T1000 (cell line): ENCODE results near the gene CLDN8.

Source experiments
- DNase-seq: peaks from one replicate; lab custom pipeline; 2025; ENCODE audit warnings: mixed read lengths; lab: John Stamatoyannopoulos, UW

CLDN8 gene

DNA sequence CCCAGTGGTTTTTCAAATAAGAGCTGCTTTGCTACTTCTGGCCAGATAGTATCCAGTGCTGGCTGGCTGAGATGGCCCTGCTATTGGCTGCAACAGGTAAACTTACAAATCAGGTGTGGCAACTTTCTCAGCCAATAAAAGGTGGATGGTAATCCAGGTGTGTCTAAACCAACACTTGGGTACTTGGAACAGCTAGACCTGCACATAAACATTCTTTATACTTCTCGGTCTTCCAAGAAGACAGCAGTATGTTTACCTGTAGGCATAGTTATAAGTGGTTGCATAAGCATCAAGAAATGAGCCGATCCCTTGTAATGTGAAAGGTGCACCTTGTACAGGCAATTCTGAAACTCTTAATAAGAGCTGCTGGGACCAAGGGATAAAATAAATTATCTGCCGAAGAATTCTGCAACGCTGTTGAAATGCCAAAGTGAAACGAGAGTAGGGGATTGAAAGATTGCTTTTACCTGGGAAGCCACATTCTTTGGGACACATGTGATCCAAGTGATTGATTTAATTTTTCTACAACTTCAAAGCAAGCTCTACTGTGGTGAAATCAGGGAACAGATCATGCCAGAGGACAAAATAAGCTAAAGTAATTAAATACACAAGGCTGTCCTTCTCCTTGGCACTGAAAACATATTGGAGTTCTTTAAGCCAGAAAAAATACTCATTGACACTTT is at the start of gene CLDN8:
CLDN8 (minus strand) TSS at position 57 of the 683 bp plus-strand sequence. CDS start 172 bp downstream, outside the sequence.
- DNase-seq: no peak

GRCh38 chr21:30257773-30258172 is 41.9 kb upstream of the CLDN8 start:
- no peak for DNase-seq

- DNase-seq: no peak
These were observed 40.2 kb upstream of the CLDN8 start for GRCh38 chr21:30256100-30256499.

DNA sequence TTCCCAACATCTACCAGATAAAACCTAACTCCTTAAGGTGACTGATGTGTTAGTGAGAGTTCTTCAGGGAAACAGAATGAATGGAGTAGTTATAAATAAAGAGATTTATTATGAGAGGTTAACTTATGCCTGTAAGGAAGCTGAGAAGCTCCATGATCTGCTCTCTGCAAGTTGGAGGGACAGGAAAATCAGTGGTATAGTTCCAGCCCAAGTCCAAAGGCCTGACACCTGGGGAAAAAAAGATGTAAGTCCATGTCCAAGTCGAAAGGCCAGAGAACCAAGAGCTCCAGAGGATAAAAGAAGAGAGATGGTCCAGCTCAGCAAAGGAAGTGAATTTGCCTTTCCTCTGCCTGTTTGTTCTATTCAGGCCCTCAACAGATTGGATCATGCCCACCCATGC is 39.8 kb upstream of the CLDN8 start:
- DNase-seq: no peak

- DNase-seq: no peak
These were observed 35.9 kb upstream of the CLDN8 start for GRCh38 chr21:30251781-30252180.

DNA sequence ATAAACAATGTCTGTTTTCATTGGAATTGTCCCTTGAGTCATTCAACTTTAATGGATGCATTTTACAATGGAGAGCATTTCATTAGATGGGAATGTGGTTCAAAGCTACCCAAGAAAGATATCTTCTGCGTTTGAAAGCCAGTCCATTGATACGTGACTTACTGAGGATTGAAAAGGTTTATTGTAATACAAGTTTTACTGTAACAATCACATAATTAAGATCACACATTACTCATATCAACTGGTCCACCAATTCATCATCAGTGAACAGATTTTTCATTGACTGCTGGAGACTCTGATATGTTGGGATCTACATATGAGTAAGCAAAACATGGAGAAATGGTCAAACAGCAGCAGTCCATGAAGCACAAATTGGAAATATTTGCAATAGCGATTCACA is 34.0 kb upstream of the CLDN8 start:
- DNase-seq: no peak

DNA sequence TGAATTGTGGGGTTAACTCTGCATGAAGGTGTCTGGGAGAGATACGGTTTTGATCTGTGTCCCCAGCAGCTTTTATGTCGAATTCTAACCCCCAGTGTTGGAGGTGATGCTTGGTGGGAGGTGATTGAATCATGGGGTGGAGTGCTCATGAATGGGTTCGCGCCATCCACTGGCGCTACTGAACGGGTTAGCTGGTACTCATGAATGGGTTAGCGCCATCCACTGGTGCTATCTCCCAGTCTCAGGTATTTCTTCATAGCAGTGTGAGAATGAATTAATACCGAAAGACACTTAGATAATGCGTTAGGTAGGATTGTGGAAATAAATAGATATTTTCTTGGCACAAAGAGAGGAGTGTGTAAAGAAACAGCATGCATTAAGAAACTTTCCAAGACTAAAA is 32.9 kb upstream of the CLDN8 start:
- no peak for DNase-seq

DNA sequence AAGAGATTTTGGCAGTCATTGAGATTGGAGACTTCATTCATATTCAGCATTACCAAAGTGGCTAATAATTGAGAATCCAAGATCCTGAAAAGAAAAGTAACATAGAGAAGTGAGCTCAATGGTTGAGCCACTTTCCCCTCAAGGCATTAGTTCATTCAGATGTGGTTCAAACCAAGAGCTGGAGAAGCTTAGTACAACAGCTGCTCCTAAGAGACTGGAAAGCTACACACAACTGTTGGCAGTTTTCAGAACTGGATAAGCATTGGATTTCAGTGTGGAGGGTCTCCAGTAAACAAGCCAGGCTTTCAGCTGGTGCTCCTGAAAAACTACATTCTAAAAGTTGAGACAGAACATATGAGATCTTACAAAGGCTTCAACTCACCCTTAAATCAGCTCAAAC is 29.2 kb upstream of the CLDN8 start:
- no peak for DNase-seq

DNA sequence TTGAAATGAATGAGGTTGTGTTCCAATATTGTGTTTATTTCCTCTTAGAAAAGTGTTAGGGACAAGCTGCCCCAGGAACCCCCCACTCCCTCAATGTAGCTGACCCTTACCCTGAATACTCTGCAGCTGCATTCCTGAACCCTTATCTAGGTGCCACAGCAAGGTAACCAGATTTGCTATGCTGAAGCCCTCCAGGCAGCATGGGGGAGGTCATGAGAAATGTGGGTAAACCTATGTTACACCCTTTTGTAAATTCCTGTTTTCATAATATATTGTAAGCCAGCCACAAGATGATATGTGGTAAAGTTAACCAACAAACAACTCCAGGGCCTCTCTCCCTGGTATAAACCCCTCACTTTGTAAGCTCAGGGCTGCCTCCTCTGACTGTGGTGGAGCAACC is 27.8 kb upstream of the CLDN8 start:
- DNase-seq: no peak

GRCh38 chr21:30240661-30241060 is 24.8 kb upstream of the CLDN8 start:
- no peak for DNase-seq

DNA sequence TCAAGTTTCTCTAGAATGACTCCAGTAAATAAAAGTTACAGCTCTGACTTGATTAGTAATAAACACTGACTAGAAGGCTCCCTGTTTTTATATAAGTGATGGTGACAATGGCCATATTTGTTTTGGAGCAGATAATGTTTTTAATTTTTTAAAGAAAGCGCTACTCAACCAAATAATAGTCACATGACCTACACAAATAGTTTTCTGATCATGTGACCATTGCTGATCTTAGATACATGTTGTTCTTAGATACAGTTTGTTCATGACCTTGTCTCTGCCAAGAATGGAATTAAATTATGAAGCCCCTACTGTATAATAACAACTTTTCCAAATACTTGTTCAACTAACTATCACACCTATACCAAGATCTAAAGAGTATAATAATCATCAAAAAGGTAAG is 22.3 kb upstream of the CLDN8 start:
- DNase-seq: no peak

- no peak for DNase-seq
These were observed 18.7 kb upstream of the CLDN8 start for GRCh38 chr21:30234643-30235042.

- DNase-seq: no peak
These were observed 18.2 kb upstream of the CLDN8 start for GRCh38 chr21:30234050-30234449.

GRCh38 chr21:30233228-30234020 is 17.5 kb upstream of the CLDN8 start:
- no peak for DNase-seq

DNA sequence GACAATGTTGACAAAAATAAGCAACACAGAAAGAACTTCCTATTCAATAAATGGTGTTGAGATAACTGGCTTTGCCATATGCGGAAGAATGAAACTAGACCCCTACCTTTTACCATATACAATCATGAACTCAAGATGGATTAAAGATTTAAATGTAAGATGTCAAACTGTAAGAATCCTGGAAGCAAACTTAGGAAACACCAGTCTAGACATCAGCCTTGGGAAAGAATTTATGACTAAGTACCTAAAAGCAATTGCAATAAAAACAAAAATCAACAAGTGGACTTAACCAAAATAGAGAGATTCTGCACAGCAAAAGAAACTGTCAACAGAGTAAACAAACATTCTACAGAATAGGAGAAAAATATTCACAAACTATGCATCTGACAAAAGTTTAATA is 16.1 kb upstream of the CLDN8 start:
- DNase-seq: no peak

- DNase-seq: peak; percentile 79
These were observed 11.9 kb upstream of the CLDN8 start for GRCh38 chr21:30227633-30228404.

GRCh38 chr21:30227128-30227527 is 11.2 kb upstream of the CLDN8 start:
- no peak for DNase-seq

DNA sequence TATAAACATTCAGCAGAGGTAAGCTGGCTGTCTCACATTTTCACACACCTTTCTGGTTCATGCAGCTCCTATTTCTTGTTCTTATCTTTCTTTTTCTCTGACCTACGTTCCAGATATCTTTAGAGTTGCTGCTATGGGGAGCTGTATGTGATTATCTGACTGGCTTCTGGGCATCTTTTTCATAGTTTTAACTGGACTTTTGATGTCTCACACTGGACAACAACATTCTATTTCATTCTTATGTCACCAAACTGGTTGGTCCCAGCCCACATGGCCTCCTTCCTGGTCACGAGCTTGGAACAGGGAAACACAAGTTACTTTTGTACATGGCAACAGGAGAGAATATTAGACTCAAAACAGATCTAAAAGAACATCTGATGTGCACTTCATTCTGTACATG is 7.7 kb upstream of the CLDN8 start:
- DNase-seq: no peak

DNA sequence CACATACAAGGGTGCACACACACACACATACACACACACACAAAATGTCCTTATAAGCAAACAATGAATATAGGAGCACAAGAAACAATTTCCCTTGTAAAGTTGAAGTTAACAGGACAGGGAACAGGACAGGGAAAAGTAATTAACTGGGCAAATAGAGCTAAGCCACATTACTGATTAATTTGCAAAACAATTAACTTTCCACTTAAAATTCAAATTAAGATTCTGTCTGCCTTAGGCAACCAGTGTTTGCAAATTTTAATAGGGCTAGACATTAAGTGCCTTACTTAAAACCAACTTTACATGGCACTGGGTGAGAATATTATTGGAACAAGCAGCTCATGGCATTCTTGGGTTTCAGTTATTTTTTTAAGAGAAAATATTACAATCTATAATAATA is 6.8 kb upstream of the CLDN8 start:
- DNase-seq: no peak

DNA sequence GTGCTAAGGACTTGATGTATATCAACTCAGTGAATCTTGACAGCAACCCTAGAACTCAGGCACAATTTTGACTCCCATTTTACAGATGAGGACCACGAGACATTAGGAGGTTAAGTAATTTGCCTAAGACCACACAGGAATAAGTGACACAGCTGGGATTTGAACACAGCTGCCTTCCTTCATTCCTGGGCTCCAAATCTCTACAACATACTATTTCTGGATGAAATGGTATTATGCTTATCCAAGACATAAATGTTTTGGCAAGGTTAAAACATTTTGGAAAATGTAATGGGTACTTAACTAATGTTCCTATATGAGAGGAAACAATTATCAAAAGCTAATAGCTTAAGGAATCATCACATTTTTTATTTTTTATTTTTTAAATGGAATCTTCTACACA is 4.8 kb downstream of the CLDN8 start:
- DNase-seq: no peak

- no peak for DNase-seq
These were observed 6.3 kb downstream of the CLDN8 start for GRCh38 chr21:30209601-30210000.

DNA sequence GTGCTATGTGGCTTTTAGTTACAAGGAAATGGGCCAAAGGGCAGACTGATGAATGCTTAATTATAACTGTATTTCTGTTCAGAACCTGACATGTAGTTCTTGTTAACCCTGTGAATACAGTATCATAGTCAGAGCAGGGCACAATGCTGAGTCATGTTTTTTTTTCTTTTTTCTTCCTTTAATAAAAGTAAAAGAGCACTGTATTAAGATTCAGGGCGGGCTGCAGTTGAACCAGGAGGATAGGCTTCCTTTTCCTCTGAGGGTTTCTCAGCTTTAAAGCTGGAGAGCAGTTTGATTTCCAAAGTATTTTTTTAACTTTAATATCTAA is 8.7 kb downstream of the CLDN8 start:
- no peak for DNase-seq
